IMR-90 (cell line): ENCODE results near the gene RAET1G. TPM values are rescaled to one million over a fixed set of nuclear protein-coding genes. Genes with fewer than 3 reads are reported as not detected.
A peak's percentile ranks its signal among the peaks of the same experiment; 100 is the strongest.

Source experiments
- ATAC-seq: fragments of 200-7000 bp; cut with Tn5 transposase; 2 replicates; pipeline ENCODE4 v1.9.1; 2020; ENCODE audit warnings: low read depth, mild to moderate bottlenecking, moderate library complexity
- BruUV-seq: library from RNA; stranded (reverse); fragments of 400-500 nt; replicated peaks from 2 replicates; lab custom pipeline; 2021; lab: Mats Ljungman, UMichigan
- CTCF ChIA-PET: fragments of 300-600 bp; formaldehyde crosslinking; extraction: SDS; loops from one replicate; lab custom pipeline; 2021; ENCODE audit warnings: antibody characterized with exemption; lab: Yijun Ruan, JAX
- POLR2A ChIA-PET: fragments of 300-600 bp; sonication (Branson Sonifier 250); formaldehyde crosslinking; loops from one replicate; lab custom pipeline; 2022; ENCODE audit warnings: antibody characterized with exemption; ENCODE audit not compliant: unreplicated experiment; lab: Charles Lee
- DNase-seq: peaks from one replicate; pipeline ENCODE4 v3.0.0; 2013
- H2AFZ ChIP-seq: replicated peaks from 2 replicates; pipeline ENCODE3; 2013; ENCODE audit warnings: low read length, mild to moderate bottlenecking; ENCODE audit not compliant: poor library complexity
- H2AK5ac ChIP-seq: 2 replicates; pipeline ENCODE4 v1.6.1; 2013; ENCODE audit warnings: low read depth, low read length, inconsistent platforms
- H2AK9ac ChIP-seq: replicated peaks from 2 replicates; pipeline ENCODE3; 2013; ENCODE audit warnings: mild to moderate bottlenecking, low read depth, low read length, moderate library complexity; ENCODE audit not compliant: poor library complexity
- H2BK120ac ChIP-seq: 2 replicates; pipeline ENCODE4 v1.6.1; 2013; ENCODE audit warnings: low read depth, low read length, inconsistent platforms
- H2BK15ac ChIP-seq: 3 replicates; pipeline ENCODE4 v1.6.1; 2013; ENCODE audit warnings: low read depth, low read length, inconsistent platforms
- H2BK20ac ChIP-seq: 2 replicates; pipeline ENCODE4 v1.6.1; 2013; ENCODE audit warnings: low read depth, mild to moderate bottlenecking, inconsistent platforms, low read length, moderate library complexity
- H2BK5ac ChIP-seq: 2 replicates; pipeline ENCODE4 v1.6.1; 2013; ENCODE audit warnings: mild to moderate bottlenecking, low read depth, low read length, inconsistent platforms; ENCODE audit not compliant: poor library complexity, severe bottlenecking
- H3K14ac ChIP-seq: replicated peaks from 2 replicates; pipeline ENCODE4 v1.6.1; 2013; ENCODE audit warnings: low read depth, low read length, inconsistent platforms
- H3K18ac ChIP-seq: 2 replicates; pipeline ENCODE4 v1.6.1; 2013; ENCODE audit warnings: low read depth, low read length, control low read depth
- H3K23ac ChIP-seq: 2 replicates; pipeline ENCODE4 v1.6.1; 2013; ENCODE audit warnings: low read depth, low read length, inconsistent platforms
- H3K27ac ChIP-seq: 2 replicates; pipeline ENCODE4 v1.5.1; 2013; ENCODE audit warnings: mild to moderate bottlenecking, control low read depth, low read length; ENCODE audit not compliant: insufficient read depth
- H3K27me3 ChIP-seq: 2 replicates; pipeline ENCODE4 v1.6.1; 2013; ENCODE audit warnings: low read length; ENCODE audit not compliant: control insufficient read depth, insufficient read depth
- H3K36me3 ChIP-seq: 2 replicates; pipeline ENCODE4 v1.6.1; 2013; ENCODE audit warnings: low read length, mixed read lengths; ENCODE audit not compliant: control insufficient read depth, insufficient read depth
- H3K4ac ChIP-seq: 2 replicates; pipeline ENCODE4 v1.6.1; 2013; ENCODE audit warnings: low read depth, low read length, inconsistent platforms
- H3K4me1 ChIP-seq: 2 replicates; pipeline ENCODE4 v1.6.1; 2013; ENCODE audit warnings: low read length, mixed read lengths; ENCODE audit not compliant: control insufficient read depth, insufficient read depth
- H3K4me2 ChIP-seq: 2 replicates; pipeline ENCODE4 v1.6.1; 2013; ENCODE audit warnings: low read depth, mild to moderate bottlenecking, control low read depth, low read length, moderate library complexity
- H3K4me3 ChIP-seq: 2 replicates; pipeline ENCODE4 v1.5.1; 2013; ENCODE audit warnings: low read depth, mild to moderate bottlenecking, control low read depth, low read length, moderate library complexity; ENCODE audit not compliant: insufficient read depth
- H3K56ac ChIP-seq: 2 replicates; pipeline ENCODE4 v1.6.1; 2013; ENCODE audit warnings: low read length, inconsistent platforms; ENCODE audit not compliant: insufficient read depth; ENCODE audit errors: extremely low read depth
- H3K79me1 ChIP-seq, 2 experiments: 2 replicates each; pipeline ENCODE4 v1.6.1; 2013; ENCODE audit warnings: low read length in 2 of 2, inconsistent platforms in 1 of 2, low read depth in 1 of 2
- H3K9ac ChIP-seq: 2 replicates; pipeline ENCODE4 v1.6.1; 2013; ENCODE audit warnings: low read depth, low read length, control low read depth
- H3K9me1 ChIP-seq: 2 replicates; pipeline ENCODE4 v1.6.1; 2013; ENCODE audit warnings: low read length, inconsistent platforms; ENCODE audit not compliant: insufficient read depth
- H3K9me3 ChIP-seq: 2 replicates; pipeline ENCODE4 v1.6.1; 2013; ENCODE audit warnings: low read length; ENCODE audit not compliant: control insufficient read depth, insufficient read depth
- H4K20me1 ChIP-seq: 2 replicates; pipeline ENCODE4 v1.6.1; 2013; ENCODE audit warnings: low read length, inconsistent platforms; ENCODE audit not compliant: insufficient read depth
- H4K5ac ChIP-seq: 2 replicates; pipeline ENCODE4 v1.6.1; 2013; ENCODE audit warnings: mild to moderate bottlenecking, low read depth, low read length, control low read depth
- H4K8ac ChIP-seq, 2 experiments: 2 replicates each; pipeline ENCODE4 v1.6.1; 2013; ENCODE audit warnings: low read depth in 2 of 2, low read length in 2 of 2, control low read depth in 1 of 2, inconsistent platforms in 1 of 2
- H4K91ac ChIP-seq: 2 replicates; pipeline ENCODE4 v1.6.1; 2013; ENCODE audit warnings: low read depth, low read length, inconsistent platforms; ENCODE audit not compliant: insufficient read depth
- BHLHE40 ChIP-seq: fragments of 150-350 bp; IDR thresholded peaks from 2 replicates; pipeline ENCODE4 v1.6.1; 2016; ENCODE audit warnings: mild to moderate bottlenecking, low read depth, low read length
- CEBPB ChIP-seq: IDR thresholded peaks from 2 replicates; pipeline ENCODE4 v1.6.1; 2012; ENCODE audit warnings: low read depth, low read length, improper control_type of control experiment
- CHD1 ChIP-seq: IDR thresholded peaks from 2 replicates; pipeline ENCODE4 v1.6.1; 2012; ENCODE audit warnings: low read depth, low read length, improper control_type of control experiment
- FOS ChIP-seq: fragments of 150-350 bp; IDR thresholded peaks from 2 replicates; pipeline ENCODE4 v1.6.1; 2016; ENCODE audit warnings: low read depth, low read length
- MAFK ChIP-seq: IDR thresholded peaks from 2 replicates; pipeline ENCODE4 v1.6.1; 2012; ENCODE audit warnings: low read depth, low read length, improper control_type of control experiment
- MXI1 ChIP-seq: IDR thresholded peaks from 2 replicates; pipeline ENCODE4 v1.6.1; 2012; ENCODE audit warnings: low read depth, mild to moderate bottlenecking, low read length, moderate library complexity, borderline replicate concordance
- NFE2L2 ChIP-seq: fragments of 150-350 bp; IDR thresholded peaks from 2 replicates; pipeline ENCODE4 v1.6.1; 2016; ENCODE audit warnings: low read depth, mild to moderate bottlenecking, low read length
- POLR2A ChIP-seq: IDR thresholded peaks from 2 replicates; pipeline ENCODE4 v1.6.1; 2012; ENCODE audit warnings: mild to moderate bottlenecking, low read depth, low read length
- RAD21 ChIP-seq: IDR thresholded peaks from 2 replicates; pipeline ENCODE4 v1.6.1; 2012; ENCODE audit warnings: low read length, improper control_type of control experiment
- RCOR1 ChIP-seq: IDR thresholded peaks from 2 replicates; pipeline ENCODE4 v1.6.1; 2012; ENCODE audit warnings: mild to moderate bottlenecking, low read length, improper control_type of control experiment; ENCODE audit not compliant: insufficient replicate concordance
- RFX5 ChIP-seq: IDR thresholded peaks from 2 replicates; pipeline ENCODE4 v1.8.0; 2012; ENCODE audit warnings: low read depth, mild to moderate bottlenecking, low read length, moderate library complexity
- USF2 ChIP-seq: fragments of 150-350 bp; IDR thresholded peaks from 2 replicates; pipeline ENCODE4 v1.6.1; 2017; ENCODE audit warnings: mild to moderate bottlenecking, antibody characterized with exemption, low read length, low read depth
- WGBS, 2 experiments: methylation state at CpG; one replicate each; pipeline versions ENCODE4 v1.1.5 to v1.1.7; 2013; ENCODE audit warnings: missing lambda C conversion rate in 2 of 2; ENCODE audit not compliant: insufficient read length in 1 of 2; ENCODE audit errors: extremely low coverage in 2 of 2; 5-methylcytosine and 5-hydroxymethylcytosine counted together
- dilution Hi-C: fragments of 300-500 bp; cut with HindIII; formaldehyde crosslinking; loops from one replicate; pipeline ENCODE4 v1.14.3; 2018; ENCODE audit warnings: low sequenced_read_pairs; ENCODE audit not compliant: unreplicated experiment
- in situ Hi-C: fragments of 300-500 bp; cut with MboI; formaldehyde crosslinking; loops from 3 replicates; pipeline ENCODE4 v1.14.3; 2019; ENCODE audit warnings: low sequenced_read_pairs, inconsistent platforms, mixed read lengths
- intact Hi-C: fragments of 100-400 bp; cut with micrococcal nuclease; formaldehyde crosslinking; loops from 2 replicates; pipeline ENCODE4 v1.10.0; 2022
- polyA plus RNA-seq, 3 experiments: library from polyadenylated mRNA; depleted of rRNA; stranded (reverse); fragments of >200 nt; gene quantifications; 2 replicates each; pipeline ENCODE4 v1.2.3, GENCODE V29; 2012; ENCODE audit warnings: low replicate concordance in 1 of 3
- total RNA-seq: library from RNA; depleted of rRNA; stranded (reverse); fragments of >200 nt; gene quantifications from 2 replicates; pipeline ENCODE4 v1.2.3, GENCODE V29; 2012

The RAET1G gene
- total and polyA plus RNA-seq, 2 of the 4 experiments (the other 2 are of a cell fraction): 1.3 to 4.2 TPM

- no peak overlapping the region for H2BK20ac ChIP-seq
- TF ChIP-seq RCOR1 (no peak), CHD1 (no peak), RFX5 (no peak), BHLHE40 (no peak), MAFK (no peak), POLR2A (no peak), USF2 (no peak), CEBPB (no peak), MXI1 (no peak), NFE2L2 (no peak), RAD21 (no peak), FOS (no peak)
- no peaks in the 10 kb centered on the region; the same call in 1 of the 2 replicates for H4K20me1 ChIP-seq
- H3K9ac ChIP-seq: no peak overlapping the region; the same call in 1 of the 2 replicates
- peaks cover 57% of the 10 kb centered on the region for H3K27me3 ChIP-seq
- POLR2A ChIA-PET: no interaction called here
- H3K4ac ChIP-seq: peak overlapping the region; percentile 47
- peak overlapping the region; percentile 62 for H3K14ac ChIP-seq
- no peak overlapping the region for H2BK15ac ChIP-seq
- H2BK5ac ChIP-seq: no peak overlapping the region
- H4K5ac ChIP-seq: no peak overlapping the region
- H3K4me3 ChIP-seq: peak overlapping the region; percentile 53
- dilution Hi-C loops: no loop called here
- no peak overlapping the region for H4K91ac ChIP-seq
- peak; percentile 7 for ATAC-seq
- H4K8ac ChIP-seq: peak overlapping the region in 1 of 2 experiments; percentile 34; a peak in 1 of 4 replicates
- peak overlapping the region; percentile 96 for H3K23ac ChIP-seq
- peak overlapping the region; percentile 56; the same call in 1 of the 2 replicates for H2AK5ac ChIP-seq
- H2AK9ac ChIP-seq: peak overlapping the region; percentile 76
- 0 out of 2 replicates have a peak, but pooled peaks cover 7% of the 10 kb centered on the region for H3K9me1 ChIP-seq
- H3K27ac ChIP-seq: no peak overlapping the region
- in situ Hi-C loops: no loop called here
- H2AFZ ChIP-seq: peak overlapping the region; percentile 89
- CTCF ChIA-PET: no interaction called here
- peak; percentile 16 for DNase-seq
- H2BK120ac ChIP-seq: peak overlapping the region; percentile 14
- BruUV-seq: no TSS peak
- 1% methylated on average over 71 of the region's 103 CpGs; no CpG with 5 or more reads in 1 of the 2 experiments for WGBS, 2 experiments
- peak overlapping the region; percentile 88 for H3K4me2 ChIP-seq
- H3K4me1 ChIP-seq: peaks cover 2% of the 10 kb centered on the region; the same call in 1 of the 2 replicates
- H3K79me1 ChIP-seq: 0 out of 4 replicates have a peak, but pooled peaks cover 0 to 4% of the 10 kb centered on the region in 2 experiments
- intact Hi-C loops: no loop called here
- H3K56ac ChIP-seq: no peak overlapping the region
- no peak overlapping the region for H3K18ac ChIP-seq
- H3K36me3 ChIP-seq: no peaks in the 10 kb centered on the region
- no peaks in the 10 kb centered on the region; the same call in 1 of the 2 replicates for H3K9me3 ChIP-seq
These were observed 41.6 kb upstream of the RAET1G start for GRCh38 chr6:149964308-149965193.
